CD4-positive, alpha-beta T cell treated with Interleukin-12 subunit alpha and Interleukin-12 subunit beta, for 1 hour (primary cell): ENCODE results near the gene CLPTM1L.
A peak's percentile ranks its signal among the peaks of the same experiment; 100 is the strongest.
"Not testable (repeated sequence)": the region's sequence is repeated elsewhere in the genome, so short reads cannot be mapped to it uniquely, and the experiment has no call there.

ENCODE experiments used
- DNase-seq: peaks from one replicate; pipeline ENCODE4 v3.0.0-alpha.2; 2020

CLPTM1L gene

GRCh38 chr5:1380011-1380817 is 35.3 kb upstream of the CLPTM1L start:
- peak; percentile 63 for DNase-seq

DNA sequence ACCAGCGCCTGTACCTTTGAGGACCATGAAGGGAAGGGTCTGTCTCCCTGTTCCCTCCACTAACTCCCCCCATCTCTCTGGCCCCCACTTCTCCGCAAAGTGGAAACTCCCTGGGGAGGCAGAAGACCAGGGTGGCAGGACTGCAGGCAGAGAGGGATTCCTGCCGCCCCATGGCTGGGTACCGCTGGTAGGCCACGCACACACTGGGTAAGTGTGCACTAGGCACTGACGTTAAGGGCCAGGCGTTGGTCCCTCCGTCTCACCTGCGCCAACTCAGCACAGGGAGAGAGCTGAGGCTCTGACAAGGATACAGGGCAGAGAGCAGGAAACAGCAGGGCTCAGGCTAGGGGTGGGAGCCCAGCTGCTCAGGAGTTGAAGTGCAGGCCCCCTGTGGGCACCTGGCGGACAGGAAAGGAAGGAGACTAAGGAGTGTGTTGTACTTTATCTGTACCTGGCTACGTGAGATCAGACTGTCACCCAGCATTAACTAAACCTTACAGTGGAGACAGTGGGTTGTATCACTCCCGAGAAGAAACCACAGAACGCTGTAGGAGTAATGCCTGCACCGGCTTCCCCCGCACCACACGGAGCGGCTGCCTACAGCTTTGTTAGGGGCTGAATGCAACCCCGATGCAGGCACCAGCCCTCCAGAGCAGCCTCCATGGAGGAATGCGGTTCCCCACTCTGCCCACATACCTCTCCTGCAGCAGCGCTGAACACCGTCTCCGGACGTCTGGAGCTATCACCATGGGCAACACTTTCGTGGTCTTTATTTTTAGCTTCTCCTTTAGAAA is 34.2 kb upstream of the CLPTM1L start:
- no peak for DNase-seq

DNA sequence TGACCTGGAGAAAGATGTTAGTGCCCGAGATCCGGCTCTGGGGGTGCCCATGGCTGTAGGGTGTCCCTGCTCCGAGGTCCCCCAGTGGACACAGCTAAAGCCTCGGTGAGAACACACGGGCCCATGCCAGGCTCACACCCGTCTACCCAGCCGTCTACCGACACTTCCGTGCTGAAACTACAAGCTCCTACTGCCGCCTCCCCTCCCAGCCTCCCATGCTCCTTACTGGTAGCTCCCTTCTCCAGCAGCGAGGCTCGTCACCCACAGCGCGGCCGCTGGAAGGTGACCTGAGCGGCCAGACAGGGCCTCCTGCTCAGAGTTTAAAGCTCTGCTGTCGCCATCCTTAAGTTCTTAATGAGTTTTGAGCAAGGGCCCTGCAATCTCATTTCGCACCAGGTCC is 33.2 kb upstream of the CLPTM1L start:
- DNase-seq, result no peak

DNA sequence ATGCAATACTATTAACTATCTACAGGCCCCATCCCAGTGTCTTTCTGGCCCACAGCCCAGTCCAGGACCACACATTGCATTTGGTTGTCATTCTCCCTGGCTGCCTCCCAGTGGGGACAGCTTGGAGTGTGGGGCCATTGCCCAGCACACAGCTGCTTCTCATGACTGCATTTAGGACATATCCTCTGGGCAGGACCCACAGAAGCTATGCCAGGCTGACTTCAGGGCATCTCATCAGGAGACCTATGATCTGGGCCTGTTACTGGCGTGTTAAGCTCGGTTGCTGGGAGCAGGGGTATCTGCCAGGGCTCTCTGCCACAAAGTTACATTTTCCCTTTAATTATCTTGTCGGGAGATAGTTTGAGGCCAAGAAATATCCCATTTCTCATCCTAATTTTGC is 32.1 kb upstream of the CLPTM1L start:
- DNase-seq, result no peak

DNA sequence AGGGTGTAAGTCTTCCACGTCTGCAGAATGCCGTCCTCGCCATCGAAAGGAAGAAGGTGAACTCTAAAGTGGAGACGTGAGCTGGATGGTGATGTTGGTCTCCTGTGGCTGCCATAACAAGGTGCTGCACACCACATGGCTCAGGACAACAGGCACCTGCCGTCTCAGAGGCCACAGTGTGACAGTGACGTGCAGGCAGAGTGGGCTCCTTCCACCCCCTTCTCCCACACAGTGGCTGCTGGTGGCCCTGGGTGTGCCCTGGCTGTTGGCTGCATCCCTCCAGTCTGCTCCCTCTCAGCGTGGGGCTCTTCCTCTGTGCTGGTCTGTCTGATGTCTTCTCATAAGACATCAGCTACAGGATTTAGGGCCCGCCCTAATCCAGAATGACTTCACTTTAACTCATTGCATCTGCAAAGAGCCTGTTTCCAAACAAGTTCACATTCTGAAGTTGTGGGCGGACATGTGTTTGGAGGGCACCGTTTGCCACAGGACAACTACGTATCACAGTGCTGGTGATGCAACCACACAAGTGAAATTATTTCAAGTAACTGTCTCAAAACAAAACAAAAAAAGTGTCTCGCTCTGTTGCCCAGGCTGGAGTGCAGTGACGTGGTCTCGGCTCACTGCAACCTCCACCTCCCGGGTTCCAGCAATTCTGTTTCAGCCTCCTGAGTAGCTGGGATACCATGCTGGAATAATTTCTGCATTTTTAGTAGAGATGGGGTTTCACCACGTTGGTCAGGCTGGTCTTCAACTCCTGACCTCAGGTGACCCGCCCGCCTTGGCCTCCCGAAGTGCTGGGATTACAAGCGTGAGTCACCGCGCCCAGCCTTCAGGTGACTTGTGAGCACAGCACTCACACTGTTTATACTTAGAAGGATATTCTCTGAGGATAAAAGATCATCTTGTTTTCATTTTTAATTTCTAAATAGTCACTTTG is 31.2 kb upstream of the CLPTM1L start:
- no peak for DNase-seq

- DNase-seq, result no peak
Observed at GRCh38 chr5:1374679-1375055, 29.8 kb upstream of the CLPTM1L start.

GRCh38 chr5:1374030-1374678 is 29.3 kb upstream of the CLPTM1L start:
- peak; percentile 44 for DNase-seq

DNA sequence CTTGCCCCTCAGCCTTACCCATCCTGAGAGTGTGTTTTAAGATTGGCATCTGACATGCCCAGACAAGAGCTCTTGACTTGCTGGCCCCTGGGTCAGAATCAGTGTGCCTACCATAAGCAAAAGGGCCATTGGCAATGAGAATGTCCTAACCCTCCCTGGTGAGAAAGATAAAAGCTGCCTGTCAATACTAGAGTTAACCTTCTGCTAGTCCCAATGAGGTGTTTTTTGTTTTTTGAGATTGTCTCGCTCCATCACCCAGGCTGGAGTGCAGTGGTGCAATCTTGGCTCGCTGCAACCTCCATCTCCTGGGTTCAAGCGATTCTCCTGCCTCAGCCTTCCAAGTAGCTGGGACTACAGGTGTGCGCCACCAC is 27.1 kb upstream of the CLPTM1L start:
- not testable (repeated sequence) for DNase-seq

GRCh38 chr5:1371218-1371971 is 26.5 kb upstream of the CLPTM1L start:
- no peak for DNase-seq

DNA sequence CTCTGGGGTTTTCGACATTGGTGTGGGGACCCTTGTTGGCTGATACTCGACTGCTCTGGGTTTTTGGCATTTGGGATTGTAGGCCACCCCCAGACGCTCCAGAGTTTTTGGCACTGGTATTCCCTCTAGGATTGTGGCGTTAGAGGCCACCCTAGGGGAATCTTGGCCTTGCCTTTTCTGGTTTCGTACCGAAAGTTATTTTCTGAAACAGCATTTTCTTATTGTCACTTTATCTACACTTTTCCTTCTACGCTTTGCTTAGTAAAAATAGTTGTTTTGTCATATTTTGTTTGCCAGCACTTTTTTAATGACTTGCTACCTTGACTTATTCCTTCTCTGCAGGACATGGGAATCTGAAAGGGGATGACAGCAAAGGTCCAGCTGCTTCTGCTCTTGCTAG is 25.1 kb upstream of the CLPTM1L start:
- DNase-seq, result no peak

GRCh38 chr5:1368756-1369155 is 23.9 kb upstream of the CLPTM1L start:
- no peak for DNase-seq

GRCh38 chr5:1368236-1368635 is 23.3 kb upstream of the CLPTM1L start:
- DNase-seq, result no peak

GRCh38 chr5:1367149-1367548 is 22.2 kb upstream of the CLPTM1L start:
- no peak for DNase-seq

DNA sequence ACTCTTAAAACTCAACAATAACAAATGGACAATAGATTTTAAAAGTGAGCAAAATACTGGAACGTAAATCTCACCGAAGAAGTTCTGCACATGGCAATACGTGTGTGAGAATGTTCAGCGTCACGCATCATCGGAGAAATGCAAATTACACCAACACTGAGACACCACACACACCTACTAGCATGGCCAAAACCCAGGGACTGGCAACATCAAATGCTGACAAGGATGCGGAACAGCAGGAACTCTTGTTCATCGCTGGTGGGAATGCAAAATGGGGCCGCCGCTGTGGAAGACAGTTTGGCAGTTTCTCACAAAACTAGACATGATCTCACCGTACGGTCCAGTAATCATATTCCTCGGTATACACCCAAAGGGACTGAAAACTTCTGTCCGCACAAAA is 21.6 kb upstream of the CLPTM1L start:
- DNase-seq, result no peak

DNA sequence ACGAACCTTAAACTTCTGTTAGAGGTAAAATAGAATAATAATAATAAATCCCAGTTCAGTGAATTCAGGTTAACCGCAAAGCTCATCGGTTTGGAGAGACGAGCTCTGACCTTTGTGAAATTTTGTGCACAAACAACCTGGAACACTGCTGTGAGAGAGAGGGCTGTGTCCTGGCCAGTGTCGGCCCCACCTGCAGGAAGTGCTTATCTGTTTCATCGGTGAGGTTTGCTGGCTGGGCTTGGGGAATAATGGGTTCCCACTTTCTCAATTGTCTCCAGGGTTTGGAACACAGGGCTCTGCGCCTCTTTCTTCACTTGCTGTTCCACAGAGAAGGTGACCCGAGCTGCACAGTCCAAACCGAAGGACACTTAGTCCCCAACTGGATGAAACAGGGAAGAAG is 19.3 kb upstream of the CLPTM1L start:
- no peak for DNase-seq

- DNase-seq, result no peak
Observed at GRCh38 chr5:1363581-1363980, 18.7 kb upstream of the CLPTM1L start.

DNA sequence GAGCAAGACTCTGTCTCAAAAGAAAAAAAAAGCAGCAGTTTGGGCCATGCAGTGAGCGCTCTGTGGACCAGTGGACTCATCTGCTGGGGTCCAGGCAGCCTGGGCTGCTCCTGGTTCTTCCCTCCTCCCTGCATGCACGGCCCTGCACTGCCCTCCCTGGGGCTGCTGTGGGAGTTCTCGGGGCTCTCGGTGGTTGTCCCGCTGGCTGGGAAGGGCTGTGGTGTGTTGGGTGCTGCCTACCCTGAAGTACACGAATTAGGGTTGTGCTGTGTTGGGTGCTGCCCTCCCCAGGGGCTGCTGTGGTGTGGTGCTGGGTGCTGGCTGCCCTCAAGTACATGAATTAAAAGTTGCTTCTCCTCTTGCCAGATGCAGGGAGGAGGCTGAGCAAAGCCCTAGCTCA is 18.3 kb upstream of the CLPTM1L start:
- DNase-seq, result no peak

DNA sequence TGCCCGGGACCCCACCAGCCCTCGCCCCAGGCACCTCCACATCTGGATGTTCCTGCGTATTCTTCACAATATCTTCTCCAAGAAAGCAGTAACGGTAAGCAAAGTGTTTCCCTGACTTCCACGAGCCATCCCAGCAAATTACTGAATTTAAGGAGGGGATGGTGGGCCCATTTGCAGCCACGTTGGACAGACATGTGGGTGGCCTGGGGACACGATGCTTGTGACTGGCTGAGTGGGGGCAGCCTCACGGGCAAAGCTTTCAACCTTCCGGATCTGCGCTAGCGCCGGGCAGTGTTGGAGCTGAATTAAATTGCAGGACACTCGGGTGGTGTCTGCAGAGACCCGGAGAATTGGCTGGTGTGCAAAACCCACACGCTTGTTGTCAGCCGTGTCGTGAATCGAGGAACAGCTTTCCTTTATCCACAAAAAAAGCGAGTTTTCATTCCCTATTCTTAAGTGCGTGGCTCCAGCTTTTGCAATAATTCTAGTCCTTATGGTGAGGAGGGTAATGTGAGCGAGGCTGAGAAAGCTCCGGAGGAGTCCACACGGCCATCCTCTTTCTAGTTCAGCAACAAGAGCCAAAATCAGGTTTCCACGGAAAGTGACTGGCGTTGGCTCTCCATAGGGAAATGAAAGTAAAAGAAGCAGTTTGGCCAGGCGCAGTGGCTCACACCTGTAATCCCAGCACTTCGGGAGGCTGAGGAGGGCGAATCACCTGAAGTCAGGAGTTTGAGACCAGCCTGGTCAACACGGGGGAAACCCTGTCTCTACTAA is 17.5 kb upstream of the CLPTM1L start:
- DNase-seq, result no peak

DNA sequence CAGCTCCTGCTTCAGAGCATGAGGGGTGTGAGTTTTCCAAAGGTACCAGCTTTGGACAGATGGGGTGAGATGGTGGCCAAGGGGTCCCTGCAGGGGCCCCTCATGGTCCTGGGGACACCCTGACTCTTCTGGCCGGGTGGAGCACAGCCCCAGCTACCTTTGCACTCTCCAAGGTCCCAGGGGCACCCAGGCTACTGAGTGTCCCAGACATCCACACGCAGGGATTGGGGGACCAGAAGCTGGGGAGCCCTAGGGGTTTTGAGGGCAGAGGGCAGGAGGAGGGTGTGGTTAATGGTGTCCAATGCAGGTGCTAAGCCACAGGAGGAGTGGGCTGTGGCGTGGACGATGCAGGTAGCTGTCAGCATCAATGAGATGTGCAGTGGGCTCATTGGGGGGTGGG is 16.0 kb upstream of the CLPTM1L start:
- DNase-seq, result no peak

DNA sequence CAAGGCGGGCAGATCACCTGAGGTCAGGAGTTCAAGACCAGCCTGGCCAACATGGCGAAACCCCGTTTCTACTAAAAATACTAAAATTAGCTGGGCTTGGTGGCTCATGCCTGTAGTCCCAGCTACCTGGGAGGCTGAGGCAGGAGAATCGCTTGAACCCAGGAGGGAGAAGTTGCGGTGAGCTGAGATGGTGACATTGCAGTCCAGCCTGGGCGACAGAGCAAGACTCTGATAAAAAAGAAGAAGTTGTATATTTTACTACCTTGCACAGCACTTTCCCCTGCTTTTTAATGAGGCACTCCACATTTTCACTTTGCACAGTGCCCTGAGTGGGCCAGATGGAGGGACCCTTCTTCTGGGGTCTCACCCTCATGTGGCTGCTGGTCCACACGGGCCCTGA is 15.5 kb upstream of the CLPTM1L start:
- DNase-seq, result not testable (repeated sequence)

GRCh38 chr5:1359713-1360112 is 14.8 kb upstream of the CLPTM1L start:
- no peak for DNase-seq
